GDM1 (cell line): ENCODE measurements around the gene CARMIL1.

Experiments used
- DNase-seq: peaks from one replicate; lab custom pipeline; 2025; lab: John Stamatoyannopoulos, UW

CARMIL1 gene

DNA sequence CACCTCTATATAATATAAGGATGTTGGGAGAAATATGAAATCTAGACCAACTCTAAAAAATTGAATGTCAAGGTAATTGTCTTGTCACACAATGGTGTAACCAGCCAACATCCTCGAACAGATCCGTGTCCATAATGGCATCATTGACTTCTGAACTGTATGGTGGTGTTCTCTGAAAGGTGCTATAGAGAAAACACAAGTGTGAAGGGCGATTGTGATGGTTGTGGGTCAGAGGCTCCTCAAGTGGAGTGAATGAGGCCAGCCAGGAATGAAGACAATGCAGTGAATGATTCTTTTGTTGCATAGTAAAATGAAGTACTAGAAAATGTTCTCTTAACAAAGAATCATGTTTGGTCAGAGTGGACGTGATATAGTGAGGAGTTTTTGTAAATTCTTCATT, 58.3 kb downstream of the CARMIL1 start:
- no peak for DNase-seq

DNA sequence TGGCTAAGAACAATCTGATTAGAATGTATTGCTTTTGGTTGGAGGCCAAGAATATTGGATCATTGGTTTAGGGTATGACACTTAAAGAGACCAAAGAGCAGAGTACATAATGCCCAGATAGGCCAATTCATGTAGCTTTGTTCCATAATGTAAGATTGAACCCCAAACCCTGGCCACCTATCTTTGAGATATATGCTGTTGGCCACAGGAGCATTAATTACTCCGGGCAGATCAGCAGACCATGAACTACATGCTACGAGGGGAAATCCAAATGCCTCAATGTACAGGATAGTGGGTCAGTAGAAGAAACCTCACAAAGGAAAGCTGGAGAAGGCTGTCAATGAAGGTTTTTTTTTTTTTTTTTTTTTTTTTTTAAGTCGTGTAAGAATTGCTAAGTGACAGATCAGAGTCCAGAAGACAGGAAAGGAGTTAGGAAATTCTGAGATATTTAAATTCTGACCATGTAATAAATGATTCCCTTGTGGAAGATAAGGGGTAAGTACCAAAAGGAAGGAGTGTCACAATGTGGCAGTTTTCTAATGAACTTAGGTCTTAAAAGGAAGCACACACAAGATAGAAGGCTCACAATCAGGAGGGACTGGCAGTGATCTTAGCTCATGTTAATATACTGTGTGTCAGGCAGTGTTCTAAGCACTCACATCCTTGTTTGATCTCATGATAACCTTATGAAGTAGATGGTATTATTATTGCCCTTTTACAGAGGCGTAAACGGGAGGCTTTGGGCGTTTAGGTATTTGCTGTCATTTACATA, 61.4 kb downstream of the CARMIL1 start:
- DNase-seq, result no peak

DNA sequence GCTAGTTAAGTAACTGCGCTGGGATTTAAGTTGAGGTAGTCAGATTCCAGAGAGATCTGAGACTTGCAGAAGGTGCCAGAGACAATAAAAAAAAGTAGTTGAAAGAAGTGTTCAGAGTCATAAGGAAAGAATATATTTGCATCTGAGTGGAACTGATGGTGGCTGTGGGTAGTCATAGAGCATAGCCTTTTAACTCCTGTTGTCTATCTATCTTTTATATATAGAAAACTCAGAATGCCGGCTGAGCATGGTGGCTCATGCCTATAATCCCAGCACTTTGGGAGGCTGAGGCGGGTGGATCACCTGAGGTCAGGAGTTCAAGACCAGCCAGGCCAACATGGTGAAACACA, 62.0 kb downstream of the CARMIL1 start:
- no peak for DNase-seq

- no peak for DNase-seq
These were observed 62.9 kb downstream of the CARMIL1 start for GRCh38 chr6:25341923-25342619.

DNA sequence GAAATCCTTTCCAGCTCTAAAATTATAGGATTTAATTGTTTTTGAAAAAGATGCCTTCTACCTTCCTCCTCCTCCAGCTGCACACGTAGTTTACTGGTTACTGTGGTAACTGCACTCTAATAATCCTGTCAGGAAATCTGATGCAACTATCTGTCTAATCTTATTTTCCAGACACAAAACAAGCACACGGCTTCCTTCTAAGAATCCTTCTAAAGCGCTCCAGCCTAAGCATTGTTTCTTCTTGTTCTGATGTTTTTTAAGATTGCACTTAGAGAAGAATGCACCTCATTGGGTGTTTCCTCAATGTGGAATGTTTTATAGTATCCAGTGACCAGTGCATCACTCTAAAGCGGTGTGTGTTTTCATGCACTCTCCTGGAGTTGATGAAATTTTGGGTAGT, 63.6 kb downstream of the CARMIL1 start:
- no peak for DNase-seq

DNA sequence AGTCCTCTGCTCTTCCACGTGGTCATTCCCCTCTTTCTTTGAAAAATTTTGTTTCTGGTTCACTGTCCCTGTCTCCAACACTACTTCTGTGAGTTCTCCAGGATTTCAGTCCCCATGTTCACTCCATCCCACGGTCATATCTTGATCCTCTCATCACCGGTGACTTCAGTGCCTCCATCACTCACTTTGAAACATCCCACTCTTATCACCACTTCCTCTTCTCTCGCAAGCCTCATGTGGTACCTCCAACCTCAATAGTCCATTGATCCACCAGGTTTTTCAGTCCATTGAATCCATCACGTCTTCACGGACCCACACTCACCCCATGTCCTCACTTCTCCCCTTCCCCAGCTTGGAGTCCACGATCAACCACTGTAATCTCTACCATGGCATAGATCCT, 64.8 kb downstream of the CARMIL1 start:
- DNase-seq, result no peak

DNA sequence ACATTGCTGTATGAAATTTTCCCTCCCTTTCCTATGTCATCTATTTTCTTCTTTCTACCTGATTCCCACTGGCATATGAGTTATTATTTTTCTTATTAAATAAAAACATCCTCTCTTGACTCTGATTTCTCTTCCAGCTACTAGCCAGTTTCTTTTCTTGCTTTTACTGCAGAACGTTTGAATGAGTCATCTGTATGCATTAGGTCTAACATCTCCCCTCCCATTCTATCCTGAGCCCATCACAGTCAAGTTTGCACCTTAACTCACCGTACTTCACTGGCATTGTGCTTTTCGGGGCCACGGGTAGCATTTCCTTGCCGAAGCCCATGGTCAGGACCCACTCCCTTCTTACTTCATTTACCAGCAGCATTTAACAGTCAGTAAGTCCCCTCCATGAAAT, 65.7 kb downstream of the CARMIL1 start:
- DNase-seq, result no peak

DNA sequence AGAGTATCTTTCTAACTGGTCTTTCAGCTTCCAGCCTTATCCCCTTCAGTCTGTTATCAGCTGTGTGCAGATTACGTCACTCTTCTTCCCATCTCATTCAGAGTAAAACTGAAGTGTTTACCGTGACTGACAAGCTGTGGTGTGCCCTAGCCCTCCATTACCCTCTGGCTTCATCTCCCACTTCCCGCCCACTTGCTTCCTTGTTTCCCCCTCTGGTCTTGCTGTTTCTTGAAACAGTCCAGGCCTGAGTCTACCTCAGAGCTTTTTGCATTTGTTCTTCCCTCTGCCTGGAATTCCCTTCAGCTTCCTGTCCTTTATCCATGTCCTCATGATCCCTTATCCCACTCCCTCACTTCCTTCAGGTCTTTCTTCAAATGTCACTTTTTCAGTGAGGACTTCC, 66.9 kb downstream of the CARMIL1 start:
- peak; percentile 42 for DNase-seq

DNA sequence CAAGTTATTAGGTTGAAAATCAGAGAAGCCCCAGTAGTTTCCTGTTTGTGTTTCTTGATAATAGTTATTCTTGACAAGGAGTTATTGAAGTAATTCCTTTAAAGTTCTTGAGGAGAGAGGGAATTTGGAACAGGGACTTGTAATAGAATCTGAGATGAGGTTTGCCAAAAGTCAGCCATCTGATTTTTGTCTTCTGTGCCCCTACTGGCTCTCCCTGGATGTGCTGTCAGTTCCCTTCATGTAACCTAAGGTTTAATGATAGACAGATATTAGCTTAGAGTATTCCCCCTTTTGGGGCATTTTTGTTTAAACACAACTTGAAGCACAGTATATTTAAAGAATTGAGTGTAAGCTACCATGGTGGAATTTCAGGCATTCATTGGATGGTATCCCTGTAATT, 71.4 kb downstream of the CARMIL1 start:
- DNase-seq, result no peak

GRCh38 chr6:25351485-25351884, 72.3 kb downstream of the CARMIL1 start:
- no peak for DNase-seq

- DNase-seq, result no peak
These were observed 73.1 kb downstream of the CARMIL1 start for GRCh38 chr6:25352285-25352684.

GRCh38 chr6:25354078-25354932, 75.1 kb downstream of the CARMIL1 start:
- no peak for DNase-seq

DNA sequence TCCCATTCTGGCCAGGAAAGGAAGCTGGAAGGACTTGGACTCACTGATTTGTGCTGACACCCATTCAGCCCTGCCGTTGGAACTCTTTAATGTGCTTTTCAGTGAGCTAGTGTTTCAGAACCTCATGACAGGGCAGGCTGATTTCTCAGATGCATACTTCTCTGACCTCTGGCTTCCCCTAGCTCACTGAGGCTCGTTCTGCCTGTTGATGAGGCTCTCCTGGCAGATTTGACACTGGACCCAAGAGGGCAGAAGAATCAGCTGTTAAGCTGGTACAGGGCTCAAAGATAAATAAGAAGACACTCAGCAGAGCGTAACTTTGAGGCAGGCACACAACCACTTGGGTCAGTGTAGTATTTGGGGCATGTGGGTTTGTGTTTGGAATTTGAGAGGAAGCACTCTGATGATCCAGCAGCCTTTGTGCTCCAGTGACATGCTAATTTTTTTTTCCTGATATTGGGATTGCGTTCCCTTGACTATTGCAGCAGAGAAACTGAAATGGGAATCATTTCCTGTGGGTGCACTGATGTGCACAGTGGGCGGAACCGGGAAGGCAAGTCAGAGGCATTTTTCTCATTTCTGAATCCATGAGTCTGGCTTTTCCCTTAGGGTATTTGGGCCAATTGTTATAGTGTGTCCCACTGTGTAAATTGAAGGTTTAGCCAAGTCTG, 80.2 kb downstream of the CARMIL1 start:
- no peak for DNase-seq

DNA sequence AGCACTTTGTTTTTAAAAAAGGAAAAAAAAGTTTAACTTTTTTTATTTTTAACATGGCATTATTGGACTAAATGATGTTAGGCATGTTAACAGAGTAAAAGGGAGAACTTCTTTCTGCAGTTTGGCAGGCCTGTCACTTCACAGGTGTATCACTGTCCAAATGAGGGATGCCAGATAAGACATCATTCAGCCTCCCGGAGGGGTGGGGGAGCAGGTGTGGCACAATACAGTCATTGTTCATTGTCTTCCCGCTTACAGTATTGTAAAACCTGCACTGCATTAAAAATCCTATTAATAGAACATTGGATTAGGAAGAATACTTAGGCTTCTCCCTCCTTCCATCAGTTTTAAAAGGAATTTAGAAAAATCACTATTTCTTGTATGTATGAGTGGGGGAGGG, 80.7 kb downstream of the CARMIL1 start:
- no peak for DNase-seq

DNA sequence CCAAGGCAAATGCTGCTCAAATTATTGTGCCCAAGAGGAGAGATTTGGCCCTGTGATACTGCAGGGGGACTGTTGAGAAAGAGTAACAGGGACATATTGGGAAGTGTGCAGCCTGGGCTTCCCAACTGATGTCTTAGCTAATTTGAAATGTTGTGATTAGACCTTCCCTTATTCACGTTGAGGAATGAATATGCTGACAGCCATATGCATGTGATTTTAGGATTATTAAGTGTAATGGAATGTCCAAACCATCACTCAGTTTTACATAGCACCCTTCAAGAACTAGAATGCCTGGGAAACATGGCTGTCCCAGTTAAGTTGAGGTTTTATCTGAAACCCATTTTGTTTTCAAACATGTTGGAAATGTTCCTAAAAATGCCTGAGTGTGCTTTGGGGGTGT, 81.4 kb downstream of the CARMIL1 start:
- DNase-seq, result no peak

- no peak for DNase-seq
These were observed 84.3 kb downstream of the CARMIL1 start for GRCh38 chr6:25363427-25363826.

- DNase-seq, result no peak
These were observed 86.0 kb downstream of the CARMIL1 start for GRCh38 chr6:25365154-25365553.

- peak; percentile 2 for DNase-seq
These were observed 87.8 kb downstream of the CARMIL1 start for GRCh38 chr6:25366903-25367545.

DNA sequence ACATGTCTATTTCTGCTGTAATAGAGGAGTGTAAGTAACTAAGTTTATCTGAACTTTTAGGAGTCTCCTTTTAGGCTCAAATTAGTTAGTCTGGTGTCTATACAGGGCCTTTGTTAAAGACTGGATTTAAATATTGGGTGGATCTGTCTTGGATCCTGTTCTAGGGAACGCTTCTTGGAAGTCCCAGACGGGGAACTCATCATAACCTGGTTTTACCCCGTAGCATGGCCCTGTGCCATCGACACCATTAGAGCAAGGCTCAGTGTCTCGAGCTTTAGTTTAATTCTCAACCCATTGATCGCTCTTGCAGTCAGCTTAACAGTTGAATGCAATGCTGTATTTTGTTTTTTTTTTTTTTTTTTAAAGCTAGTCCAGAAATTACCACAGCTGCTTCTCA, 89.9 kb downstream of the CARMIL1 start:
- no peak for DNase-seq

GRCh38 chr6:25369433-25370177, 90.4 kb downstream of the CARMIL1 start:
- DNase-seq, result peak; percentile 16
